HepG2 (cell line): Measurements from ENCODE around the gene TPX2. TPM values are rescaled to one million over a fixed set of nuclear protein-coding genes. Genes with fewer than 3 reads are reported as not detected.

ENCODE experiments used
- ARID4A ChIP-seq: sonication (generic); formaldehyde crosslinking; IDR thresholded peaks from 2 replicates; pipeline ENCODE4 v1.5.0; 2020; ENCODE audit warnings: mild to moderate bottlenecking, missing genetic modification reagents, borderline replicate concordance
- ATF7-NPFF ChIP-seq: sonication (generic); formaldehyde crosslinking; IDR thresholded peaks from 2 replicates; pipeline ENCODE4 v1.8.1; 2023; ENCODE audit warnings: mild to moderate bottlenecking, low read depth, missing genetic modification reagents, moderate library complexity
- EED ChIP-seq: sonication (generic); formaldehyde crosslinking; IDR thresholded peaks from 2 replicates; pipeline ENCODE4 v1.5.0; 2020; ENCODE audit warnings: mild to moderate bottlenecking, missing genetic modification reagents
- JDP2 ChIP-seq: sonication (generic); formaldehyde crosslinking; IDR thresholded peaks from 2 replicates; pipeline ENCODE4 v1.8.1; 2022; ENCODE audit warnings: missing genetic modification reagents, borderline replicate concordance
- KAT2B ChIP-seq: fragments of 150-350 bp; IDR thresholded peaks from 2 replicates; pipeline ENCODE4 v1.6.1; 2014; ENCODE audit warnings: low read depth, low read length, borderline replicate concordance
- NPAS2 ChIP-seq: sonication (generic); formaldehyde crosslinking; IDR thresholded peaks from 2 replicates; pipeline ENCODE4 v1.8.0; 2022; ENCODE audit warnings: mild to moderate bottlenecking, missing genetic modification reagents, borderline replicate concordance
- SMARCE1 ChIP-seq: fragments of 450-650 bp; IDR thresholded peaks from 2 replicates; pipeline ENCODE4 v1.6.1; 2017; ENCODE audit warnings: borderline replicate concordance
- SRY ChIP-seq: sonication (generic); formaldehyde crosslinking; IDR thresholded peaks from 2 replicates; pipeline ENCODE4 v1.8.0; 2022; ENCODE audit warnings: mild to moderate bottlenecking, missing genetic modification reagents
- TCF12 ChIP-seq, 2 experiments: fragments of 450-650 bp in 1 of 2; sonication (generic) in 1 of 2; formaldehyde crosslinking in 1 of 2; IDR thresholded peaks; 2 replicates each; pipeline versions ENCODE4 v1.6.1 to v1.8.0; 2017 to 2022; ENCODE audit warnings: antibody characterized with exemption in 1 of 2, mild to moderate bottlenecking in 1 of 2, missing genetic modification reagents in 1 of 2, moderate library complexity in 1 of 2
- ZBTB8A ChIP-seq: sonication (generic); formaldehyde crosslinking; IDR thresholded peaks from 2 replicates; pipeline ENCODE4 v1.4.0; 2020; ENCODE audit warnings: mild to moderate bottlenecking, low read depth, missing genetic modification reagents, borderline replicate concordance
- ZFP36L2 ChIP-seq: sonication (generic); formaldehyde crosslinking; IDR thresholded peaks from 2 replicates; pipeline ENCODE4 v1.4.0; 2020; ENCODE audit warnings: missing genetic modification reagents
- ZNF367 ChIP-seq: sonication (generic); formaldehyde crosslinking; IDR thresholded peaks from 2 replicates; pipeline ENCODE4 v1.4.0; 2020; ENCODE audit warnings: missing genetic modification reagents, borderline replicate concordance
- ZNF496 ChIP-seq: sonication (generic); formaldehyde crosslinking; IDR thresholded peaks from 2 replicates; pipeline ENCODE4 v1.8.1; 2023; ENCODE audit warnings: mild to moderate bottlenecking, moderate library complexity, missing genetic modification reagents; ENCODE audit not compliant: insufficient replicate concordance
- ZNF557 ChIP-seq: sonication (generic); formaldehyde crosslinking; IDR thresholded peaks from 2 replicates; pipeline ENCODE4 v1.4.0; 2020; ENCODE audit warnings: missing genetic modification reagents
- ZNF615 ChIP-seq: sonication (generic); formaldehyde crosslinking; IDR thresholded peaks from 2 replicates; pipeline ENCODE4 v1.5.0; 2020; ENCODE audit warnings: mild to moderate bottlenecking, missing genetic modification reagents, borderline replicate concordance
- ZNF674 ChIP-seq: sonication (generic); formaldehyde crosslinking; IDR thresholded peaks from 2 replicates; pipeline ENCODE4 v1.5.0; 2020; ENCODE audit warnings: low read depth, mild to moderate bottlenecking, missing genetic modification reagents
- polyA plus RNA-seq, 8 experiments: library from polyadenylated mRNA; depleted of rRNA in 3 of 8; stranded (reverse) in 7 of 8; unstranded in 1 of 8; fragments of >200 nt; fragmentation: Illumina TruSeq in 4 of 8; extraction: Trizol in 4 of 8; gene quantifications; 2 replicates each; pipeline versions ENCODE4 v1.2.1 to v1.2.3, GENCODE V29; 2011 to 2016; ENCODE audit warnings: low read depth in 4 of 8, missing spikeins in 1 of 8, mixed read lengths in 1 of 8; ENCODE audit not compliant: insufficient read depth in 1 of 8
- total RNA-seq, 5 experiments: library from RNA; depleted of rRNA; stranded (reverse); fragments of >200 nt; fragmentation: Illumina TruSeq; extraction: Trizol; gene quantifications; 2 replicates each; pipeline ENCODE4 v1.2.3, GENCODE V29; 2016; ENCODE audit warnings: low read depth in 1 of 5
- TF ChIP-seq, protein P1 (sequence below): sonication (generic); formaldehyde crosslinking; IDR thresholded peaks from 2 replicates; pipeline ENCODE4 v1.9.0; 2021; ENCODE audit warnings: mild to moderate bottlenecking, missing genetic modification reagents
- TF ChIP-seq, protein P2 (sequence below): IDR thresholded peaks from 2 replicates; pipeline ENCODE4 v1.6.1; 2016; ENCODE audit warnings: missing compliant biosample characterization, missing genetic modification reagents, borderline replicate concordance

Gene TPX2
- total and polyA plus RNA-seq, 2 of the 13 experiments (the other 11 are each of a cell fraction or from before 2014, with no cell fraction given): 34.3 to 124 TPM

DNA sequence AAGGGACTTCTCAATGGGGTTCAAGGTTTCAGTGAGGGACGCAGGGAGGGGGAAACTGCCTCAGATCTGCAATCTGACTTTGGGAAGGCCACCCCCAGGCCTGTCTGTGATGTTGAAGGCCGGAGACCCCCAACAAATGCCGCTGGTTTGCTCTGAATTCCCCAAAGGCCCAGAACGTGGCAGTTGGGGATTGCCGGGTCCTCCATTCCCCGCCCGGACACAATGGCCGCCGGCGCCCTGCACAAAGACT lies 16.1 kb upstream of the TPX2 start (continued):
- TF ChIP-seq, protein P1, sequence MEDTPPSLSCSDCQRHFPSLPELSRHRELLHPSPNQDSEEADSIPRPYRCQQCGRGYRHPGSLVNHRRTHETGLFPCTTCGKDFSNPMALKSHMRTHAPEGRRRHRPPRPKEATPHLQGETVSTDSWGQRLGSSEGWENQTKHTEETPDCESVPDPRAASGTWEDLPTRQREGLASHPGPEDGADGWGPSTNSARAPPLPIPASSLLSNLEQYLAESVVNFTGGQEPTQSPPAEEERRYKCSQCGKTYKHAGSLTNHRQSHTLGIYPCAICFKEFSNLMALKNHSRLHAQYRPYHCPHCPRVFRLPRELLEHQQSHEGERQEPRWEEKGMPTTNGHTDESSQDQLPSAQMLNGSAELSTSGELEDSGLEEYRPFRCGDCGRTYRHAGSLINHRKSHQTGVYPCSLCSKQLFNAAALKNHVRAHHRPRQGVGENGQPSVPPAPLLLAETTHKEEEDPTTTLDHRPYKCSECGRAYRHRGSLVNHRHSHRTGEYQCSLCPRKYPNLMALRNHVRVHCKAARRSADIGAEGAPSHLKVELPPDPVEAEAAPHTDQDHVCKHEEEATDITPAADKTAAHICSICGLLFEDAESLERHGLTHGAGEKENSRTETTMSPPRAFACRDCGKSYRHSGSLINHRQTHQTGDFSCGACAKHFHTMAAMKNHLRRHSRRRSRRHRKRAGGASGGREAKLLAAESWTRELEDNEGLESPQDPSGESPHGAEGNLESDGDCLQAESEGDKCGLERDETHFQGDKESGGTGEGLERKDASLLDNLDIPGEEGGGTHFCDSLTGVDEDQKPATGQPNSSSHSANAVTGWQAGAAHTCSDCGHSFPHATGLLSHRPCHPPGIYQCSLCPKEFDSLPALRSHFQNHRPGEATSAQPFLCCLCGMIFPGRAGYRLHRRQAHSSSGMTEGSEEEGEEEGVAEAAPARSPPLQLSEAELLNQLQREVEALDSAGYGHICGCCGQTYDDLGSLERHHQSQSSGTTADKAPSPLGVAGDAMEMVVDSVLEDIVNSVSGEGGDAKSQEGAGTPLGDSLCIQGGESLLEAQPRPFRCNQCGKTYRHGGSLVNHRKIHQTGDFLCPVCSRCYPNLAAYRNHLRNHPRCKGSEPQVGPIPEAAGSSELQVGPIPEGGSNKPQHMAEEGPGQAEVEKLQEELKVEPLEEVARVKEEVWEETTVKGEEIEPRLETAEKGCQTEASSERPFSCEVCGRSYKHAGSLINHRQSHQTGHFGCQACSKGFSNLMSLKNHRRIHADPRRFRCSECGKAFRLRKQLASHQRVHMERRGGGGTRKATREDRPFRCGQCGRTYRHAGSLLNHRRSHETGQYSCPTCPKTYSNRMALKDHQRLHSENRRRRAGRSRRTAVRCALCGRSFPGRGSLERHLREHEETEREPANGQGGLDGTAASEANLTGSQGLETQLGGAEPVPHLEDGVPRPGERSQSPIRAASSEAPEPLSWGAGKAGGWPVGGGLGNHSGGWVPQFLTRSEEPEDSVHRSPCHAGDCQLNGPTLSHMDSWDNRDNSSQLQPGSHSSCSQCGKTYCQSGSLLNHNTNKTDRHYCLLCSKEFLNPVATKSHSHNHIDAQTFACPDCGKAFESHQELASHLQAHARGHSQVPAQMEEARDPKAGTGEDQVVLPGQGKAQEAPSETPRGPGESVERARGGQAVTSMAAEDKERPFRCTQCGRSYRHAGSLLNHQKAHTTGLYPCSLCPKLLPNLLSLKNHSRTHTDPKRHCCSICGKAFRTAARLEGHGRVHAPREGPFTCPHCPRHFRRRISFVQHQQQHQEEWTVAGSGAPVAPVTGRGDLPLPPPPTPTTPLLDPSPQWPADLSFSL: no peak
- TF ChIP-seq, protein P2, sequence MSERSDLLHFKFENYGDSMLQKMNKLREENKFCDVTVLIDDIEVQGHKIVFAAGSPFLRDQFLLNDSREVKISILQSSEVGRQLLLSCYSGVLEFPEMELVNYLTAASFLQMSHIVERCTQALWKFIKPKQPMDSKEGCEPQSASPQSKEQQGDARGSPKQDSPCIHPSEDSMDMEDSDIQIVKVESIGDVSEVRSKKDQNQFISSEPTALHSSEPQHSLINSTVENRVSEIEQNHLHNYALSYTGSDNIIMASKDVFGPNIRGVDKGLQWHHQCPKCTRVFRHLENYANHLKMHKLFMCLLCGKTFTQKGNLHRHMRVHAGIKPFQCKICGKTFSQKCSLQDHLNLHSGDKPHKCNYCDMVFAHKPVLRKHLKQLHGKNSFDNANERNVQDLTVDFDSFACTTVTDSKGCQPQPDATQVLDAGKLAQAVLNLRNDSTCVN: no peak
- TF ChIP-seq ZNF615 (no peak; the same call in 1 of the 2 replicates), JDP2 (CRISPR knock-in tag) (0 out of 2 replicates have a peak, but pooled peaks have one; percentile 4), ARID4A (CRISPR knock-in tag) (no peak), ZNF496 (CRISPR knock-in tag) (no peak), ZNF557 (CRISPR knock-in tag) (no peak), TCF12 (IDR thresholded peaks at IDR 0.05) (no peak), TCF12 (CRISPR knock-in tag; IDR thresholded peaks at IDR 0.05) (no peak), ZNF674 (CRISPR knock-in tag) (0 out of 2 replicates have a peak, but pooled peaks have one; percentile 82), SMARCE1 (no peak), KAT2B (no peak), EED (CRISPR knock-in tag) (peak; percentile 89), ATF7-NPFF (CRISPR knock-in tag) (no peak), NPAS2 (peak; percentile 59; the same call in 1 of the 2 replicates), ZBTB8A (CRISPR knock-in tag) (no peak), SRY (CRISPR knock-in tag) (no peak), ZFP36L2 (CRISPR knock-in tag) (no peak), ZNF367 (CRISPR knock-in tag) (no peak)
